Measurements from ENCODE around the gene CFAP77. TPM values are rescaled to one million over a fixed set of nuclear protein-coding genes. Genes with fewer than 3 reads are reported as not detected.

Gene CFAP77
- total RNA-seq, 1 experiment from 2014 or later, result 1.6 TPM

DNA sequence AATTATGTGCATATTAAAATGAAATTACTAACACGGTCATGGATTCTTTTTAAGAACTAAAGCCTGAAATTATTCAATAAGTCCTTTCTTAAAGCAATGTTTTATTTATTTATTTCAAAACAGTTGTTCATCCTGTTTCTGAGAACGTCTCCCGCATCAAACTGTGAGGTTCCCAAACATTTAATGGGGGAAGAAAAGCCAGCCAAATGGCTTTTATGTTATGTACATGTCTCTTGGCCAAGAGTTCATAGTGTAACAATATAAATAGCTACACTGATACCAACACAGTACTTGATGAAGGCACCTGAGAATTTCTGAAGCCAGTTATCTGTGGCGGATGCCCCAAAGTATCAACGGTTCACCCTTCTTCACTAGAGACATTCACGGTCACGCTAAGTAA is 19.0 kb upstream of the CFAP77 start:
- Histone ChIP-seq H3K27me3 (ENCODE audit: control insufficient read depth, insufficient read depth, low read length) (no peaks in the 10 kb centered on the region), H3K4me3 (ENCODE audit: insufficient read depth, low read depth, low read length) (no peak overlapping the region), H3K36me3 (replicated peaks; ENCODE audit: control insufficient read depth, insufficient read depth, low read length) (peaks cover 36% of the 10 kb centered on the region)
- DNase-seq, result no peak

- Histone ChIP-seq H3K36me3 (replicated peaks; ENCODE audit: control insufficient read depth, insufficient read depth, low read length) (peaks cover 38% of the 10 kb centered on the region), H3K27me3 (ENCODE audit: control insufficient read depth, insufficient read depth, low read length) (no peaks in the 10 kb centered on the region), H3K4me3 (ENCODE audit: insufficient read depth, low read depth, low read length) (no peak overlapping the region)
- no peak for DNase-seq
Observed at GRCh38 chr9:132391449-132391848, 18.6 kb upstream of the CFAP77 start.

DNA sequence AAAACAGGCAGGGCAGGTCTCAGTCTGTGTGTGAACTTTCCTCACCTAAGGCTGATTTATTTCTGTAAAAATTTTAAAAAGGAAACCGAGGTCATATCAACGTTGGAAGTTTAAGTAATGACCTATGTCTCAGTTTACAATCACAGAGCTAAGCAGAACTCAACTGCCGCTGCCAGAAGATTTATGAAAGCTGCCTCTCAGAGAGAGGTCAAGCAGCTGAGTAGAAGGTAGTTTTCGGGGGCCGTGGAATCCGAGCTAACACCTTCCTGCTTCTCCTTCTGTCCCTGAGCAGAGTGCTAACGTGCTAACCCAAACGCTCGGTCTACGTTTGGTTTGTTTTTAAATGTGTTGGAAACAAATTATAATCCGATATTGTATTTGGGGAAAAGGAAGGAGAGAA is 14.5 kb upstream of the CFAP77 start:
- H3K4me3 ChIP-seq (ENCODE audit: insufficient read depth, low read depth, low read length), result no peak overlapping the region
- H3K27me3 ChIP-seq (ENCODE audit: control insufficient read depth, insufficient read depth, low read length), result no peaks in the 10 kb centered on the region
- peaks cover 38% of the 10 kb centered on the region for H3K36me3 ChIP-seq (replicated peaks; ENCODE audit: control insufficient read depth, insufficient read depth, low read length)
- no peak for DNase-seq

GRCh38 chr9:132401824-132402223 is 8.2 kb upstream of the CFAP77 start:
- Histone ChIP-seq H3K27me3 (ENCODE audit: control insufficient read depth, insufficient read depth, low read length) (no peaks in the 10 kb centered on the region), H3K36me3 (replicated peaks; ENCODE audit: control insufficient read depth, insufficient read depth, low read length) (peaks cover 21% of the 10 kb centered on the region), H3K4me3 (ENCODE audit: insufficient read depth, low read depth, low read length) (no peak overlapping the region)
- DNase-seq, result no peak

GRCh38 chr9:132404228-132404881 is 5.7 kb upstream of the CFAP77 start:
- DNase-seq, result no peak
- H3K36me3 ChIP-seq (replicated peaks; ENCODE audit: control insufficient read depth, insufficient read depth, low read length), result peaks cover 11% of the 10 kb centered on the region
- H3K4me3 ChIP-seq (ENCODE audit: insufficient read depth, low read depth, low read length), result no peak overlapping the region
- H3K27me3 ChIP-seq (ENCODE audit: control insufficient read depth, insufficient read depth, low read length), result peaks cover 3% of the 10 kb centered on the region

DNA sequence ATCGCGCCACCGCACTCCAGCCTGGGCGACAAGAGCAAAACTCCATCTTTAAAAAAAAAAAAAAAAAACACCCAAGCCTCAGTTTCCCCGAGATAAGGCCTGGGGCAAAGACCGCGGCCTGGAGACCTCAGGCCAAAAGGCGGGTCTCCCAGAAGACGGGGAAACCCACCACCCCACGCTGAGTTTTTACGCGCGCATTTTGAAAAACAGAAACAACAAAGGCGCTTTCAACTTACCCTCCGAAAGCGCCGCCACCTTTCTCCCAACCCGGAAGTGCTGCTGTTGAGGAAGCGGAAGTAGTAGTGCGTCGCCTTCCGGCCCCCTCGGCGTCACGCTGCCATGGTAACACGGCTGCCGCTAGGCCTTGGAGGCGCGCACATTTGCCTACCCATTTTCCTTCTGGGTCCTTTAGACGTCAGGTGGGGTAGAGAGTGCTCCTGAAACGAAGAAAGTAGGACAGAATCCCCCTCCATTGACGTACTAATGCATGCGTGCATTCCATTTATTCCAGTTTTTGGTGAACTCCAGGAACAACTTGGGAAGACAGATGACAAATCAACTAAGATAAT is 3.4 kb upstream of the CFAP77 start, which contains the start of gene TTF1:
TTF1 (minus strand) TSS at position 287 of the 569 bp plus-strand sequence. CDS start 4,019 bp downstream, outside the sequence.
- peak within 1 kb of the TSS; percentile 68 for H3K4me3 ChIP-seq (ENCODE audit: insufficient read depth, low read depth, low read length)
- H3K27me3 ChIP-seq (ENCODE audit: control insufficient read depth, insufficient read depth, low read length), result peaks cover 16% of the 10 kb centered on the region
- peaks cover 3% of the 10 kb centered on the region for H3K36me3 ChIP-seq (replicated peaks; ENCODE audit: control insufficient read depth, insufficient read depth, low read length)
- peak; percentile 95 for DNase-seq

DNA sequence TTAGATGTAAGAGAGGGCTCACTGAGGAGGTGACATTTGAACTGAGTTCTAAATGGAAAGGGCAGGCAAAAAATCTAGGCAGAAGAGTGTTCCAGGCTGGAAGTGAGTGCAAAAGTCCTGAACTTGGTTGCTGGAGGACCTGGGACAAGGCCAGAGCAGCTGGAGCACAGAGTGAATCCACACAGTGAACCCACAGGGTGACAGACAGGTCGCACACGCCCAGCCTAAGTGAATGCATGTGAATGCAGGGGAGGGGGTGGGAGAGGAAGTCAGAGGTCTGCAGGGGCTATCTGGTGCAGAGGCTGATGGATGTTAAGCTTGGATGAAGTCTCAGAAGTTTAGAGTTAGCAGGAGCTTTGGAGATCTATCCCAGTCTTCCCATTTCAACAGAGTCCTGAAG is 2.8 kb upstream of the CFAP77 start:
- H3K4me3 ChIP-seq (ENCODE audit: insufficient read depth, low read depth, low read length), result no peak overlapping the region
- peaks cover 2% of the 10 kb centered on the region for H3K36me3 ChIP-seq (replicated peaks; ENCODE audit: control insufficient read depth, insufficient read depth, low read length)
- DNase-seq, result no peak
- H3K27me3 ChIP-seq (ENCODE audit: control insufficient read depth, insufficient read depth, low read length), result peaks cover 16% of the 10 kb centered on the region

DNA sequence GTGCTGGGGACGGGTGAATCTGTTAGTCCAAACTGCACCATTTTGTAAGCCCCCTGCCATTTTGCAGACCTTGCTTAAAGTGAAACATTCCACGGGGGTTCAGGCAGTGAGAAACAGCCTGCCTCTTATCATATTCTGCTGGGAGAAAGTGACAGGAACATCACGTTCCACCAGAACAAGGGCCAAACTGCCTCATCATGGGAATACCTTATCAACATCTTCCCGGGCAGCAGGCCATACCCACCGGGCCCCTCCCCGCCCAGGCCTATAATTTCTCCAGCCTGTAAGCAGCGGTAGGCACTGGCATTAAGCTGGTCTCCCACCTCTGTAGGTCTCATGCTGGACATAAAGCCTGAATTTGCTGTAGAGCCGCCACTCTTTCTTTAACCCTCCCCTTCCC is 1.5 kb upstream of the CFAP77 start:
- H3K27me3 ChIP-seq (ENCODE audit: control insufficient read depth, insufficient read depth, low read length), result peaks cover 16% of the 10 kb centered on the region
- peaks cover 2% of the 10 kb centered on the region; the same call in 1 of the 2 replicates for H3K36me3 ChIP-seq (replicated peaks; ENCODE audit: control insufficient read depth, insufficient read depth, low read length)
- H3K4me3 ChIP-seq (ENCODE audit: insufficient read depth, low read depth, low read length), result no peak overlapping the region
- DNase-seq, result no peak

DNA sequence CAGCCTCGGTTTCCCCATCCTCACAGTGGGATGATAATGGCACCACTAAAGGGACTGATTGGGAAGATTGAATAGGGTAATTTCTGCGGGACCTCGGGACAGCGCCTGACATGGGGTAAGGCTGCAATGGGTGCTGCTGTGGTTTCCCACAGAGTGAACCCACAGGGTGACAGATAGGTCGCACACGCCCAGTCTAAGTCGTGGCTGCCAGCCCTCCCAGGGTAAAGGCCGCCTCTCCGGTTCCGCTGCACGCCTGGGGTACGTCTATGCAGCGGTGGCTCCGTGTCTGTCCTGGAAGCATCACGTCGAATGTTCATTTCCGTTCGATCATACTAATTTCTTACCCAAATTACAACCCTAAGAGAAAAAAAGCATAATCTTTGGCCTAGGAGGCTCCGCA is 631 bp downstream of the CFAP77 start:
- DNase-seq, result peak; percentile 43
- H3K36me3 ChIP-seq (replicated peaks; ENCODE audit: control insufficient read depth, insufficient read depth, low read length), result no peaks in the 10 kb centered on the region
- peaks cover 16% of the 10 kb centered on the region for H3K27me3 ChIP-seq (ENCODE audit: control insufficient read depth, insufficient read depth, low read length)
- H3K4me3 ChIP-seq (ENCODE audit: insufficient read depth, low read depth, low read length), result peak overlapping the region; percentile 59

DNA sequence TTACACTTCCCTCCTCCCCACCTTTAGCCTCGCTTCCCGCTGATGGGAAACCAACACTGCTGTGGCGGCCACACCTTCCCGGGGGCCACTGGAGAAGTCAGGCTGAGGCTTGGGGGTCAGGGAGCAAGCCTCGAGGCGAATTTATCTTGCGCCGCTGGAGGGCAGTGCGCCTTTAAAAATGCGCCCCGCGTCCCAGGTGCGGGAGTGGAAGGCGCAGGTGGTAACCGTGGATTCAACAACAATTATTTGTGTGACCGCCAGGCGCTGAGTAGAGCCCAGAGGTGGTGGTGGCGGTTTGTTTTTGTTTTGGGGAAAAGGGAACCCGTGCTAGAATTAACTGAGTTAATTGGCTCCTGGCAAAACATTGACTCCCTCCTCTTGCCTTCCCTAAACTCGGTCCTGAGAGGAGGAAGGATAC is 1.1 kb downstream of the CFAP77 start:
- H3K4me3 ChIP-seq (ENCODE audit: insufficient read depth, low read depth, low read length), result peak overlapping the region; percentile 59
- H3K36me3 ChIP-seq (replicated peaks; ENCODE audit: control insufficient read depth, insufficient read depth, low read length), result no peaks in the 10 kb centered on the region
- peaks cover 16% of the 10 kb centered on the region for H3K27me3 ChIP-seq (ENCODE audit: control insufficient read depth, insufficient read depth, low read length)
- DNase-seq, result peak; percentile 92

DNA sequence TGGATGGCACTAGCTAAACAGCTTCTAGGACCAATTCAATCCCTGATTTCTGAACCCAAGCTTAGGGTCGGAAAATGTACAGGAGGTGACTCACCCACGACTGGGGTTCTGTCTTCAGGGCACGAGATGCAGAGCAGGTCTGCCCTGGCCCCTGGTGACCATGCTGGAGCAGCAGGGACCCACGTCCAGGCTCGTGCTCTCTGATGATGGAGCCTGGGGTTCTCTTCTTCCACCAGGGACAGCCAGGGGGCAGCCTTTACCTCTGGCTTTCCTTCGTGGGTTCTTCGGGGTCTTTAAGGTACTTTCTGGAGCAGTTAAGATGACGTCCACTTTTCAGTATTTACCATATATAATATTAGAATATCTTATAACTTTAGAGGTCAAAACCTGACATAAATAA is 2.1 kb downstream of the CFAP77 start:
- DNase-seq, result peak; percentile 72
- H3K27me3 ChIP-seq (ENCODE audit: control insufficient read depth, insufficient read depth, low read length), result peaks cover 16% of the 10 kb centered on the region
- H3K4me3 ChIP-seq (ENCODE audit: insufficient read depth, low read depth, low read length), result no peak overlapping the region
- H3K36me3 ChIP-seq (replicated peaks; ENCODE audit: control insufficient read depth, insufficient read depth, low read length), result no peaks in the 10 kb centered on the region

GRCh38 chr9:132413926-132414325 is 3.9 kb downstream of the CFAP77 start:
- H3K27me3 ChIP-seq (ENCODE audit: control insufficient read depth, insufficient read depth, low read length), result peaks cover 16% of the 10 kb centered on the region
- no peak for DNase-seq
- H3K4me3 ChIP-seq (ENCODE audit: insufficient read depth, low read depth, low read length), result no peak overlapping the region
- H3K36me3 ChIP-seq (replicated peaks; ENCODE audit: control insufficient read depth, insufficient read depth, low read length), result no peaks in the 10 kb centered on the region

DNA sequence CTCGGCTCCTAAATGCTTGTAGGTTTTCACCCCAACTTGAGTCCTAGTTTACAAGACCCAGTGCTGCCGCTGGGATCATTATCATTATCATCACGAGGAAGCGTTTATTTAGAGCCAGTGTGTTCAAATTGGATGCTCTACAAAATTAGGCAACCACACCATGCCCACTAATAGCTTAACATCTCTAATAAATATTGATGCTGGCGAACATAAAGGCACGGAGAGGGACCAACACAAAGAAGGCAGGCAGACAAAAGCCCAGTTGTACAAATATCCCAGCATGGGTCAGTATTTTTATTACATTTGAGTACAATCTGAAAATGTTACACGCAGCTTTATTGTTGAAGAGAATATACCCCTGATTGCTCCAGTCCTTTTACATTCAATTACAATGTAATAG is 4.7 kb downstream of the CFAP77 start:
- no peak for DNase-seq
- H3K27me3 ChIP-seq (ENCODE audit: control insufficient read depth, insufficient read depth, low read length), result peaks cover 9% of the 10 kb centered on the region

DNA sequence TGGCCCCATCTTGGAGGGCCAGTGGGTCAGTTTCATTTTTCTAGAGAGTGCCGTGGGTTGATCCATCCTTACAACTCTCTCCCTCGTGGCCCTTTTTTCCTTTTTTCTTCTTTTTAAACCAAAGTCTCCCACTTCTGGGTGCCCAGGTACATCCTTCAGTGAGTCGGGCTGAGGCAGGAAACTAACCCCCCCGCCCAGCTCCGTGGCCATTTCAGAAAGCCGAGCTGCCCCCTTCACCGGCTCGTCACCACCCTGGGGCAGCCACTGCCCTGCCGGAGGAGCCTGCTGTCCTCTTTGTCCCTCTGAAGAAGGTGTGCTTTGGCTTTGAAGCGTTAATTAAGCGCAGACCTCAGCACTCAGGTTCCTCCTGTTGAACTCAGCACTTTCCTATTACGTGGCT is 5.2 kb downstream of the CFAP77 start:
- Histone ChIP-seq H3K27me3 (ENCODE audit: control insufficient read depth, insufficient read depth, low read length) (peaks cover 7% of the 10 kb centered on the region), H3K4me3 (ENCODE audit: insufficient read depth, low read depth, low read length) (no peak overlapping the region), H3K36me3 (replicated peaks; ENCODE audit: control insufficient read depth, insufficient read depth, low read length) (no peaks in the 10 kb centered on the region)

More for the DNA sequence above, 4.7 kb downstream of the CFAP77 start:
- H3K36me3 ChIP-seq (replicated peaks; ENCODE audit: control insufficient read depth, insufficient read depth, low read length), result no peaks in the 10 kb centered on the region
- no peak overlapping the region for H3K4me3 ChIP-seq (ENCODE audit: insufficient read depth, low read depth, low read length)

DNA sequence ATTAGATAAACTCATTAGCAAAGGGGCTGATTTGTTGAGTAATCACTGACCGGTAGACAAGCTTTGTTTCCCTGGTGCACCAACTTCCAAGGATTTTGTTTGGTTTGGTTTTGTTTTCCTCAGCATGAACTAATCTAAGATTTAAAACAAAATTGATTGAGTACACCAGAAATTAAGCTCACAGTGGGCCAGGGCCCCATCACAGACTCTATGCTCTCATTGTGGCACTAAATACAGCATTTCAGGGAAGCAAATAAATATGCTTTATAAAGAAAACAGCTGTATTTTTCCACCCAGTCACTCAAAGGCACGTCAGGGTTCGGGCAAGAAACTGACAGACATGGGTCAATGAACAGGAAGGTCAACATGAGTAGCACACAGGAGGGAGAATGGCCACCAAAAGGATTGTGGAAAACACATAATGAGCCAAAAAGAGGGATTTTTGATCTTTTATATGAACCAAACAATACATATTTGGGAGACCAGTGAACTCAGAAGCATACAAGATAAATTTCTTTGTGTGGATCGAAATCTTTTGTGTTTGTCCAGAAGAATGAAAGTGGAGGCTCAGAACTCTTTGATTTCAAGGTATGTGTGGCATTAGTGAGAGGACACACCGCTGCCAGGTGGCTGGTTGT is 8.8 kb downstream of the CFAP77 start:
- Histone ChIP-seq H3K27me3 (ENCODE audit: control insufficient read depth, insufficient read depth, low read length) (no peaks in the 10 kb centered on the region), H3K4me3 (ENCODE audit: insufficient read depth, low read depth, low read length) (no peak overlapping the region)

More for the DNA sequence above, 5.2 kb downstream of the CFAP77 start:
- DNase-seq, result no peak

More for the DNA sequence above, 8.8 kb downstream of the CFAP77 start:
- H3K36me3 ChIP-seq (replicated peaks; ENCODE audit: control insufficient read depth, insufficient read depth, low read length), result no peaks in the 10 kb centered on the region
- DNase-seq, result no peak
